HUDEP-2 (cell line): ENCODE results near the gene MAN1A2.

Experiments used
- DNase-seq, 76 experiments: peaks; one replicate each; lab custom pipeline; 2025; ENCODE audit not compliant: unreplicated experiment in 76 of 76; lab: John Stamatoyannopoulos, UW

Gene MAN1A2

DNA sequence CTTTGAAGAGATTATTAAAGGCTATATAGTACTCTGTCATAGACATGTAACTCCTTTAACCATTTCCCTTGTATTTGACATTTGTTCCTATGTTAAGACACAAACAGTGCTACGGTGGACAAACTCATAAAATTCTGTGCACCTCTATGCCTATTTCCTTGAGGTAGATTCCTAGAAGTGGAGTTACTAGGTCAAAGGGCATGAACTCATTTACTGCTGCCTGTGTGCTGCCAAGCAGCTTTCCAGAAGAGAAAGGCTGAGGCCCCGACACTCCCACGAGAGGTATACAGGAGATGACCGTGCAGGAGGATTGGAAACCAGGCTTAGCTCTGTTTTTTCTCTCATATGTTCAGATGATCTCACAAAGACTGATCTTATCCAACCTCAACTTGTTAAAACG, 204.2 kb downstream of the MAN1A2 start:
- DNase-seq: no peak

DNA sequence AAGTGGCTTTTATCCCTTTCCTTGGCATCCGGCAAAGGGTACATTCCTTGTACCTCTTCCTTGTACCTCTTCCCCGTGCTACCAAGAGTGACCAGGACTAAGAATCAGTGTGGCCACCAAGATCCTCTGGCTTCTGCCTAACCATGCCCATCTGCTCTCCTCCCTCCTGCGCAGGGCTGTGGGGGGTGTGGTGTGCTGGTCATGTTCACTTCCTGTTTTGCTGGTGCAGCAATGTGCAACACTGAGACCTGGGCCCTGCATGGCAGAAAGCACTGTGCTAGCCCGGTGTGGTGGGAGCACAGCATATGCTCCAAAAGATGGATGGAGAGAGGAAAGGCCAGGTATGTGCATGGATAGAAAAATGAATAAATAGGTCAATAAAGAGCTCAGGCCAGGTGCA, 205.3 kb downstream of the MAN1A2 start:
- peak in 13 of 76 experiments; percentile 2 to 17 (median 10) for DNase-seq

DNA sequence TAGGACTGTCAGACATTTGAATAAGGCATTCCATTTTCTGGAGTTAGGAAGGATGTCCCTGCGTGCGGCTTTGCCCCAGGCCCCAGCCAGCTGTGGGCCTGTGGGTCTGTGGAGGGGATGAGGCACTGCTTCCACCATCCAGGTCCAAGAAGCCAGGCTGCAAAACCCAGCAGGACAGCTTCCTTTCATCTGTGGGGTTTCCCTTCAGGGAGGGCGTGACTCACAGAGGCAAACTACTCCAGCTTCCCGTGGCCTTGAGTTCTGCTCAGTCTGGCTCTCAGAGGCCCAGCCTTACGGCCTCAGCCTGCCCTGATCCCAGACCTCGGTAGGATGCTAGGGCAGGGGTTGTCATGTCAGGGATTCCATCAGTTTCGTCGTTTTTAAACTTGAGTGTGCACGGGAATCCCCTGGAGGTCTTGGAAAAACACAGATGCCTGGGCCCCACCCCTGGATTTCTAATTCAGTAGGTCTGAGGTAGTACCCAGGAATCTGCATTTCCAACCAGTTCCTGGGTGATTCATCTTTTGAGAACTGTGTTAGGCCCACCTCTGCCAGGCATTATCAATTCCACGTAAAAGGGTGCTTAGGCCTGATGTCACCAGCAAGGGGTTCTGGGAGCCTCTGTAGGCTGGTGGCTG, 206.3 kb downstream of the MAN1A2 start:
- no peak for DNase-seq

DNA sequence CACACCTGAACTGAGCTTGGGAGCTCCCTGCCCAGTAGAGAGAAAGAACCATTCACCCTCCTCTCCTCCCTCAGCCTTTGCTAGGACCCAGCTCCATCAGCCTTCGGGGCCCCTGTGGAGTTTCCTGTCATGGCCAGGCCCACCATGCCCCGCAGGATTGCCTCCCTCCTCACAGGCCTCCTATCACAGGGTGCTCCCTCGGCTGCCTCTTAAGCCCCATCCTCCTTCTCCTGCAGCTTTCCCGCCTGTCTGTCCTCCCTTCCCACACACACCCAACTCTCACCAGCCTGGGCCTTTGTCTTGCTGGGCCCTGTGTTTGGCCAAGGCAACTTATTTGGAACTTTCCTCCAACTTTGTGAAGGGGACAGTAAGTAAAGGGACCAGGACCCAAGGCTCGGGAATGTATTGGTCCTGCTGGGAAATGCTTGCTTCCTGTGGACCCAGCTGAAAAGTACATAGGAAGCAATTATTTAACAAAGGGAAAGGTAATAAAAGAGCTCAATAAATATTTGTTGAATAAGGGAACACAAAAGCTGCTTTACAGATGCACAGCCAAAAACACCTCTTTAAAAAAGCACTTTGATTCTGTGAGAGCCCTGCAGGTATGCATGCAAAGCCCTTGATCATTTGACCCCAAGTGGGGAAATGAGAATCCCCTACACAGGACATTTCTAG, 207.0 kb downstream of the MAN1A2 start:
- no peak for DNase-seq

DNA sequence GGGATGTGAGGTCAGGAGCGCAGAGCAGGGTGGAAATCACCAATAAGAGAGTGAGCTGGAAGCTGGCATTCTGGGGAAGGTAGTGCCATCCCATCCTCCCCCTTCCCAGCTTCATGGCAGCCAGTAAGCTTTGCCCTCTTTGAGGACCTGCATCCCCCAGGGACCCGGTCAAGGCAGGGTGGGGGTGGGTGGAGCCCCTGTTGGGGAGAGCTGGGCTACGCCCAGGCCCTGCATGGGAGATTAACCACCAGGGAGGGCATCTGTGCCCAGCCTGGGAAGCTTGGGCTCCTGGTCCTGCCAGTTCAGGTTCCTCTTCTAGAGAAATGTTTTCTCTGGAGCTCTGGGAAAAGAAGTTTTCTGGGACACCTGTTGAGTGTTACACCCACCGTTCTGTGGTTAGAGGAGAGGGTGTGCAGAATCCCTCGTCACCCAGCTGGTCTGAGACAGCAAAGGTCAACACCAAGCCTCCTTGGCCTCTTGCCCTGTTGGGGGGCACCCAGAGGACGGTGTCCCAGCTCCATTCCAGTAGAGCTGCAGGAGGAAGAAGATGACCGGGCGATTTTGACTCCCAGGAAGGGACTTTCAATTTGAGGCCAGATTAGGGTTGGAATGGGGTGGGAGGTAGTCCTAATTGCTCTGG, 208.5 kb downstream of the MAN1A2 start:
- DNase-seq: no peak

DNA sequence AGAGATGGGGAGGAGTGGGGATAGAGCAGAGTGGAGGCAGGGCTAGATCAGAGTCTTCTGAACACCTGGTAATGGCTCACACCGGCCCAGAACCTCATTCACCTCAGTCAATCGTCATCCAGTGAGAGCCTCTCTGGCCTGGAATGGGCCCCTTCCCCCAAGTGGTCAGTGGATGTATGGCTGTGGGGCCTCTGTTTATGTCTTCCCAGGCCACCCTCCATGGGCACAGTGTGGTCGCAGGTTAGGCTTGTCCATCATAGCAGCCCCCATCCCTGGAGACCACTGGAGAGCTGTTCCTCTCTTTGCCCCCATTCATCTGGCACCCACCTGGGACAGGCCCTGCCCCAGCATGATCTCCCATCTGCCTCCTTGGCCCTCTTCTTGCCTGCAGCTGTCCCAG, 209.0 kb downstream of the MAN1A2 start:
- DNase-seq: no peak

DNA sequence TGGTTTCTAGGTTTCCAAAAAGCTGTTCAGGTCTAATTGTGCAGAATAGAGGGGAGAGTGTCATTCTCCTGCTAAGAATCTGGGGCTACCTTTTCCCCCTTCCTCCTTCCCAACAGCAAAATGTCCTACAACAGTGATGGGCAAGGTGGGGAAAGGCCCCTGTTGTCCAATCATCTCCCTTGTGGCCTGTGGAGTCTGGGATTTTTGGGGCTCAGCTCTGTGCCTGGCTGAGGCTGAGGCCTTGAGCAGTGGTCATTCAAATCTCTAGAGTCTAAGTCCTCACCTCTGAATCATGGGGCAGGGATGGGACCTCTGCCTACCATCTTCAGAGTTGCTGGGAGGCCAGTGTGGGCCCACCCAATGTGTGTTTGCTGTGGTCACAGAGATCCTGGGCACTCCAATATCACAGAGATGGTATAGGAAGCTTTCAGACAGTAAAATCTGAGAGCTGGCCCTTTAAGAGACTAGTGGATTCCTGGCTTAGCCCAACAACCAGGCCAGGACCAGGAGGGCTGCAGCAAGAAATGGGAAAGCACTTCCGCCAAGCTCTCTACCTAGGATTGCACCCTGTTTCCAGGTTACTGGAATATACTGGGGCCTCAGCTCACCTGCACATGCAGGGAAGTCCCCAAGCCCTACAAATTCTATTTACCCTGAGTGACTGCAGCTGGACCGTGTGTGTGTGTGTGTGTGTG, 210.1 kb downstream of the MAN1A2 start:
- DNase-seq: no peak

DNA sequence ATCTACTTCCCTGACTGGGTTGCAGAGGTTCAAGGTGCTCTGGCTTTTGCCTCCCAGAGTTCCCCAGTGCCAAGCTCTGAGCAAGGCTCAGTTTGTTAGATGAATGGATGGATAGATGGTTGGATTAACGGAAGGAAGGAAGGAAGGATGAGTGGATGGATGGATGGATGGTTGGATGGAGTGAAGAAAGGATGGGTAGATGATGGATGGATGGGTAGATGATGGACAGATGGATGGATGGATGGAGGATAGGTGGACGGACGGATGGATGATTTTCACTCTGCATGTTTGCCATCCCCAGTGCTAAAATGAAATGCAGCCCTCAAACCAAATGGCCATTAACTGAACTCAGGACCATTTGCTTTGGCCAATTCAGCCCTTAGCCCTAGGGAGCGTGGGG, 211.2 kb downstream of the MAN1A2 start:
- no peak for DNase-seq
